GM19025 (cell line): ENCODE measurements around the gene CLP1.
"Not testable (repeated sequence)": the region's sequence is repeated elsewhere in the genome, so short reads cannot be mapped to it uniquely, and the experiment has no call there.

Experiments
- ATAC-seq: cut with Tn5 transposase; IDR thresholded peaks from one replicate; pipeline ENCODE4 v1.9.1; 2021; ENCODE audit warnings: mild to moderate bottlenecking, low read depth, moderate library complexity; ENCODE audit not compliant: unreplicated experiment

The CLP1 gene

DNA sequence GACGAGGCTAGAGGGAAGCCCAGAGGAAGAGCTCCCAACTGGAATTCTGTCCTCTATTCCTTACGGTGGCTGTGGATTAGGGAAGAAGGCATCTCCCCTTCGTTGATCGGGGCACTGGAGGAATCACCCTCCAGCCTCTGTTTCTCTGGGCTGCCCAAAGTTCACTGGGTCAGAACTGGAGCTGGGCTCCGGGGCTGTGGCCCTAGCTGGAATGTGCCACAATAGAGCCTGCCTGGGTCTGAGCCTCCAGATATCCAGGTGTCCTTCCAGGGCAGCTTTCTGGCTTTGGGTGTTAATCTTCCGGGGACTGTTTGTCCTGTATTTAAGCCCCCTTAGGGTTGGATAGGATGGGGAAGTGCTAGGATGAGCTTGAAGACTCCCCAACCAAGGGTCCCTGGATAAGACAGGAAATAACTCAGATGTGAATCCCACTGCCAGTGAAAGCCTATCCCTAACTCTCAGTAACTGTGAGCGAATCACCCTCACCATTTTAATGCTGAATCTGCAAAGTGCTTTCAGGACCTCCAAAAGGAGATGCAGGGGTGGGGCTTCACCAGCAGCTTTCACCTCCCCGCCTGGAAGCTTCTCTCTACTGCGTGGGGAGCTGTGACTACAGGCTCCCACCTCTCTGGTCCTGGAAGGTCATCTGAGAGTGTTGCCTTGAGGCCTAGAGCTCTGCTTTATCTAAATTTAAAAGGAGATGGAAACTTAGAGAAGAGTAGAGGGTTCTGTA lies 17.3 kb upstream of the CLP1 start:
- ATAC-seq = no peak

DNA sequence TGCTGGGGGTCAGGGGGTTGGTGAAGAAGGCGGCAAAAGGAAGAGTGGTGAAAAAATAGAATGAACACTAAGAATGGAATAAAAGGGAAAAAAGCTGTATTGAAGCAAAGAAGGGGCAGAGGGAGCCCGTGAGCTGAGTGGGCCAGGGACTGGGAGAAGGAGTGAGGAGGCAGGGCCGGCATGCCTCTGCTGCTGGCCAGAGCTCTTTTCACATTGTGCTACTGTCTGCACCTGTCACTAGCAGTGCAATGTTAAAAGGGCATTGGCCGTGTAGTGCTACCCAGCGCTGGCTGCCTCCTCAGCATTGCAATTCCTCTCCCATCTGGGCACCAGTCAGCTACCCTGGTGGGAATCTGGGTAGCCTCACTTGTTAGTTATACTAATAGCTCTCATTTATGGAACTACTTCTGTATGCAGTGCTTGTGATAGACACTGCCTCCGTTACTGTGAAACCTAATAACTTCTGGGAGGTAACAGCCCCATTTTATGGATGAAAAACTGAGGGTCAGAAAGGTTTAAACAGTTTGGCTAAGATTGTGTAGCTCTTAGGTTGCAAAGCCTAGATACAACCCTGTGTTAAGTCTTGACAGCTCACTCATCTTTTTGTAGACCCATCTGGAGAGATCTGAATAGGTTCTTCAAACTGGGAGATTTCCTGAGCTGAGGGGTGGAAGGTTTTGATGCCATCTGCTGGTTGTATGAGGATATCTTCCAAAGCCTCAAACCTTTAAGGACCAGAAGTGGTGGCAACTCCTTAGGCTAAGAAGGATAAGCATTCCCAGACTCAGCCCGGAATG lies 16.4 kb upstream of the CLP1 start:
- ATAC-seq = no peak

DNA sequence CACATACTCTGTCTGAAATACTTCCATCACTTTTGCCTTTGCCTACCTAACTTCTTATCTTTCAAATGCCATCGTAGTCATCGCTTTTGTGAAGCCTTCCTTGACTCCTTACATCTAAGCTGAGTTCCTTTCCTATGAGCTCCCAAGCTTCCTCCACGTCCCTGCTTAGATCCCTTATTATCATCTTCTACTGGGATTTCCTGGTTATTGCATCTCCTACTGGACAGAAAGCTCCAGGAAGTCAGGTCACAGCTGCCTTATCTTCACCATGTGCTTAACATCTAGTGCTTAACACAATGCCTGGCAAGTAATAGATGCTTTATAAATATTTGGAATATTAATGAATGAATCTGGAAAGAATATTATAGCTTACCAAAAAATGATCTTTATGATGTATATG lies 13.8 kb upstream of the CLP1 start:
- ATAC-seq = no peak

DNA sequence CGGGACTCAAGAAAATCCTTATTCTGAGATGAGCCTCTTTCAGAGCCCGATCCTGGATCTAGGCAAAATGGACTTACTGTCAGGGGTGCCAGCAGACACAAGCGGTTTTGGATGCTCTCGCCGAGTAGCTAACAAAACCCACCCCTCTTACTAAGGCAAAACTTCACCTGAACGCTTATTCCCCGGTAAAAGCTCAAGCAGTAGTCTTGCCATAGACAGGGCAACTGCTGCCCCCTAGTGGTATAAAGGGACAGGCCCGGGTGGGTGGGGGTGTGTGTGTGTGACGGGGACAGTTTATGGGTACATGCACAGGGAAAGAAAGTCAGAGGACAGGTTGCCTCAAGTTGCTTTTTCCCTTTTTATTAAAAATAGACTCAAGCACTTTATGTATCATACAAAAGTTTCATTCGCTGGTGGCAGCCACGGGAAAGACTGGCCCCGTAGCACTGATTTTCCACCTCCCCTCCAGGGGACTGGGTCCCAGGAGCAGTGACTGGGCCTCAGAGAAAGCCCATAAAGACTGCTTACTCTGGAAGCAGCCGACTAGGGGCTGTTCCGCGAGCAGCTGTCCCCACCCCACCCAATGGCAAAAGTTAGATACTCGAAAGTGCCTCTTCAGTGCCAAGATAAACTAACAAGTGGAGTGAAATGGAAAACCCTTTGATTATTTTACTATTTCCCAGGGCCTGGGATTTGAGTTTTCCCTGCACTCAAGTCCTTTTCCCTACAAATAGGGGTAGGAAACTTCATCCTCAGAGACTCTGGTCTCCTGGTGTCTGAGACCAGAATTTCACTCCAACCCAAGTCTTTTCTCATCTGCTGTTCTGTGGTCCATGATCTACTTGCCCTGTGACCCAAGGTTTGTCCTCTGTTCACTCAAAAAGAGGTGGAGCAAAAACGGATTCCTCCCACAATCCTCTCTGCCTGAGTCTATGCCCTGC lies 12.5 kb upstream of the CLP1 start:
- ATAC-seq = no peak

DNA sequence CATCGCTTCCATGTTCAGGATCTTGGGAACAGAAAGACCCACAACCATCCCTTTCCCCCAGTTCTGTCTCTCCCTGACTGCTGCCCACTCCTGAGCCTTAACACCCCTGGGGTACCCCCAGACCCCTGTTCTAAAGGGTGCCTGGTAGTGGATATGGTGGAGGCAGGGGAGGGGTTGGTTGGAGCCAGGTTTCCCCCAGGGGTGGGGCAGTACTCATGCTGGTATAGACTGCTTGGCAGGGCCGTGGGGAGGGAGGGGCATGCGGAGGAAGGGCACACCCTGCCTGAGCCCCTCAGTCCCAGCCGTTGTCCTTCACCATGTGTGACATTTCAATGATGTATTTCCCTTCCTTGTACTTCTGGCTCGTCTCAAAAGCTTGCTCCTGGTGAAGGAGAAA lies 11.9 kb upstream of the CLP1 start:
- no peak for ATAC-seq

DNA sequence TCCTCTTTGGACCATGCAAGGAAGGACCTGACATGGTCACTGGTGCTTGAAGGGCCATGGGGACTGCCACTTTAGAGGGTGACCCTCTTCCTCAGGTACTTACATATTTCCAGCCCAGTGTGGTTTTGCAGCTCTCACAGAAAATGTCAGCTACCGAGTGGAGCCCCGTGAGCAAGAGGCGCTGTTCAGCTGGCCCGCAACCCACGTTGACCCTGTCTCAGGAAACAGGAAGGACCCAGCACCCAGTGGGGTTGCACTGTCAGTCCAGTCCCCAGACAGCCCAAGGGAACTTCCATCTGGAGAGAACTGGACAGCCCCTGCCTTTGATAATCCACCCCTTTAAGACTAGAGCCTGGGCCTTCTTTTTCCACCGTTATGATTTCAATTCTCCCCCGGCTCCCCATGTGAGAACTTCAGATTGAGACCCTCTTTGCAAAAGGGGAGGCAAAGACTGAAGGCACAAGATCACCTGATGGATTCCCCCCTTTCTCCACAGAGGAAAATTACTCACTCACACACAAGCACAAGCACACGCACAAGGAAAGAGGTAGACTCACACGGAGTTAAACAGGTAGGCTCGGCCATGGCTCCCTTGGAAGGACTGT lies 11.3 kb upstream of the CLP1 start:
- no peak for ATAC-seq

DNA sequence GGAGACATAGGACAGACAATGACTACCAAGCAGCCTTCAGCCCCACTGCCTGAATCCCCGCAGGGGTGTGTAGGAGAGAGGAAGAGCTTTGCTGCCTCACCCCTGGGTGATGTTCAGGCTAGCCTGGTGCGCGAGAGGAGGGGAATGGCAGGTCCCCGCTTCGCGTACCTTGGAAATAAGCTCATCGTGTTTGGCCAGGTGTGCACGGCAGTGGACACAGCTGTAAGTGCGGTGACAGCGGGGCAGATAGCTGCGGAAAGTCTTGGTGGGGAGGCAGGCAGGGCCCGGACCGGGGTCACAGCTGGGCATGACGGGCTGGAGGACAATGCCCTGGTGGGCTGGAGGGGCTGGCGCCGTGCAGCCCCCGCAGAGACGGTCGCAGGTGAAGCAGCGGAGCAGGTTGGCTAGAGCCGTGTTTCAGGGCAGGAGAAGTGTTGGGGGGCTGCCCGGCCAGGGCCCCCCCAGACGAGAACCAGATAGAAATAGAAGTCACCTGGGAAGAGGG lies 10.7 kb upstream of the CLP1 start:
- ATAC-seq = no peak

DNA sequence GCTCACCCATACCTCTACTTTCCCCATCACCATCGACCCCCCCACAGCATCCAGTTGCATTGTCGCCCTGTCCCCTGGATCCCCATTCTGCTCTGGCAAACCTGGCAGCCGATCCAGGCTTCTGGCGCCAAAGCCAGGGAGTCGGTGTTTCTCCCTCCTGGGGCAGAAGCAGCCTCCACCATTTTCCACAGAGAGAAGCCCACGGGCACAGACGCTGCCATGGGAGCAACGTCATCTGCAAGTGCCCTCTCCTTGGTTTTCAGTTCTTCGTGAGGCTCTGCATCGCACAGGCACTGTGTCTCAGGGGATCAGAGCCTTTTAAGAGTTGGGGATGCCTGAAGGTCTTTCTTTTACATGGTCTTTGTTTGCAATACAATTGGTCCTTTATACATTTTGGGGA lies 10.2 kb upstream of the CLP1 start:
- no peak for ATAC-seq

DNA sequence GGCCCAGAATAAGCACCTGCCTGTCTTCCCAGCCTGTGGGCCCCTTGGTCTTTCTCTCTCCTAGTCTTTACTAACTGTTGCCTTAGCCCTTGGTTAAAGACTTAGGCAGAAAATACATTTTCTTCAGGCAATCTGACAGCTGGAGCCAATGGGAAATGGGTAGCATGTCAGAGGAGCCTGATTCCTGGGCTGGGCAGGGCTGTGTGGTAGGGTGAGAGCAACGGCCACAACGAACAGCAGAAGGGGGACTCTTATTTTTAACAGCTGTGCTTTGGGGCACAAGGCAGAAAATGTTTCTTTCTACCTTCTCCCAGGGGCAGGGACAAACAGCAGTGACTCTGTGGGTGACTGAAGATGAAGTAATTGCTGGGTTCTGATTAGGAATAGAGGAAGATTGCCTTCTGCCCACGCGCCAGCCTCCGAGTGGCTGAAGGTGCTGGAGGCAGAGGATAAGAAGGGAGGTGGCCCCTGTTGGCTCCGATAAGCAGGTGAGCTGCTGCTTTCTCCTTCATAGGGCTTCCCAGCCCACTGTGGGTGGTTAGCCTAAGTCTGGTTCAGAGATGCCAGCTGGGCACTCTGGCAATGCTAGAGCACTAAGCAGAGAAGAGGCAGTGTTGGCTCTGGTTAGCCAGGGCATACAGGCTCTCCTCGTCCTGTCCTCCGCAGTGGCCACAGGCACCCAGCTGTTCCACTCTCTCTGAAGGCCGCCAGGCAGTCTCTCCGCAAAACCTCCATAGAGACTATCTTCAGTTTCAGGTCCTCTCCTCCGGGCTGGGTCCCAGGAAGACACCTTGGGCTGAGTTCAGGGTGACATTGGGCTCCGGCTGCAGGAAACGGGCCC lies 9.4 kb upstream of the CLP1 start:
- ATAC-seq = no peak

DNA sequence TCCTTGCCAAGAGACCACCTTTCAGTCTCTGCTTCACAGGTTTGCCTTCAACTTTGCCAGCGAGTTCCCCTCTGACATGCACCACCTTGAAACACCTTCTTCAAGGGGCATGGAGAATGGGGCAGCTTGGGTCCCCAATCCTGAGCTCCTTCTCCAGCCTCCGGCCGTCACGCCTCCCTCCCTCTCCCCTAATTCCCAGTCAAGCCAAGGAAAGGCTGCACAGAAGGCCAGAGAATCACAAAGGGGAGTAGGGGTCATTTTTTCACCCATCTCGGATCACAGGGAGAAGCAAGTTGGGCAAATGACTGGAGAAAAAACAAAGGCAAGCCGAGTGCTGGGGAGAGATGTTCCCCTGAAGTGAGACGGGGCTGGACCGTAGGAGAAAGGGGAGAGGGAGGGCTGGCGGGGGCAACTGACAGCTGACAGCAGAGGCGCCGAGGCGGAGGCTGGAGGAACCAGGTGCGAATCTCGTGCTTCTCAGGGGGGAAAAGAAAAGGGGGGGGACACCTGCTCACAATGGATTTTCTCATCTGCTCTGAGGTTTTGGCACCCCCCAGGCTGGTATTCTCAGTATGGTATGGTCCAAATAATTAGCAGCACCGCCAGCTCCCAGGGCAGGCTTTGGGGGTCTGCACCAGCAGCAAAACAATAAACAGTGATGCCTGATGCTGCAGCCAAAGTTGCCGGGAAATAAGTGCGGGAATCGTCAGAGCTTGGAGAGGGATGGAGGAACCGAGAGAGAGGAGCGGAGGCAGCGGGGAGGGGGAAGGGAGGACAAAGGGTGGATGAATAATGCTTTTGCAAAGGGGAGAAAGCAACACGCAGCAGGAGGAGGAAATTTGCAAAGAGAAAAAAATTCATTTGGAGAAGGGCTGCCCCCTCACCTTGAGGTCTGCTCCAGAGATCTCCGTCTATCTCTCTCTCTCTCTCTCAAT lies 8.5 kb upstream of the CLP1 start:
- ATAC-seq = no peak

DNA sequence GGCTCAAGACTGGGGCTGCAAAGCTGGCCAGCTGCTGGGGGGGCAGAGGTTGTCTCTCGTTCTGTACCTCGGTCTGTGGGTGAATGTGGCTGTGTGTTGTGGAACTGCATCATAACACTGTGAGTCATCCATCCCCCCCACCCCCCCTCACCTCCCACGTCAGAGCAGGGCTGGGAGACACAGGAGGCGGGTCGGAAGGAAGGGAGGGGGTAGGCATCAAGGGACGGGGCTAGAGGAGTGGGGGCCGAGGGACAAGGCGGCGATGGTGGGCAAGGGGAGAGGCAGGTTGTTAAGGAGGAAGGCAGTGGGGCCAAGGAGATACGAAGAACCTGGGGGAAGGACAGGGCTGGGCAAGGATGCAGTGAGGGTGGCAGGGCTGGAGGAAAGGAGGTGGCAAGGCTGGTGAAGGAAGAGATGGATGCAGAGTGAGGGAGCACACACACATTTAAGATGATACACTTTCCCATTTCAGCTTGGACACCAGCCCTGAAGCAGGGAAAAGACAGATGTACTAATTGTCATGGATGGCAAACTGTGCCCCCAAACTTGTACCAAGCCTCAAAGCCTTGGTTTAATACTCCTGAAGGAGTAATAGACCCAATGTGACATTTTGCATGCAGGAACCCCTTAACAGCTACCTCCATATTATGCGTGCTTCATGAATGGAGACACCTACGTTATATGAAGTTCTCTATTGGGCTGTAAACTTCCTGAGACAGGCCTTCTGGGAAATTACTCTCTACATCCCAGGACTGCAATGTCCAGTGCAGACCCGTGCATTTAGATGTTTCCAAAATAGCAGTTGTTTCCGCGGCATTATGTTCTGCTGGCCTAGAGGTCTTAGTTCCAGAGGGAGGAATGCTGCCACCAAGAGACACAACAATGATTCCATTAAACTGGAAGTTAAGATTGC lies 7.5 kb upstream of the CLP1 start, which contains the start of gene YPEL4:
Gene YPEL4 (minus strand): TSS at position 87 of the 913 bp plus-strand sequence. CDS start 2,805 bp downstream, outside the sequence.
- ATAC-seq = no peak

DNA sequence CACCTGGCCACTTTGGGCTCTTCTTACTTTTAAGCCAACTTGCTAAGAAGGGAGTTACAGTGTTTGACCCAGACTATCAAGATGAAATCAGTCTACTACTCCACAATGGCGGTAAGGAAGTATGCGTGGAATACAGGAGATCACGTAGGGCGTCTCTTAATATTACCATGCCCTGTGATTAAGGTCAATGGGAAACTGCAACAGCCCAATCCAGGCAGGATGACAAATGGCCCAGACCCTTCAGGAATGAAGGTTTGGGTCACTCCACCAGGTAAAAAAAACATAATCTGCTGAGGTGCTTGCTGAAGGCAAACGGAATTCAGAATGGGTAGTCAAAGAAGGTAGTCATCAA lies 6.8 kb upstream of the CLP1 start:
- ATAC-seq = no peak

DNA sequence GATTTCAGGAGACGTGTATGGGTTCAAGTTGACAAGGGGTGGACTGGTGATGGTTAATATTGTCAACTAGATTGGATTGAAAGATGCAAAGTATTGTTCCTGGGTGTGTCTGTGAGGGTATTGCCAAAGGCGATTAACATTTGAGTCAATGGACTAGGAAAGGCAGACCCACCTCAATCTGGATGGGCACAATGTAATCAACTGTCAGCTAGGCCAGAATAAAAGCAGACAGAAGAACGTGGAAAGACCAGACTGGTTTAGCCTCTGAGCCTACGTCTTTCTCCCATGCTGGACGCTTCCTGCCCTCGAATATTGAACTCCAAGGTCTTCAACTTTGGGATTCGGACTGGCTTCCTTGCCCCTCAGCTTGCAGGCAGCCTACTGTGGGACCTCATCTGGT lies 6.2 kb upstream of the CLP1 start:
- ATAC-seq = no peak

DNA sequence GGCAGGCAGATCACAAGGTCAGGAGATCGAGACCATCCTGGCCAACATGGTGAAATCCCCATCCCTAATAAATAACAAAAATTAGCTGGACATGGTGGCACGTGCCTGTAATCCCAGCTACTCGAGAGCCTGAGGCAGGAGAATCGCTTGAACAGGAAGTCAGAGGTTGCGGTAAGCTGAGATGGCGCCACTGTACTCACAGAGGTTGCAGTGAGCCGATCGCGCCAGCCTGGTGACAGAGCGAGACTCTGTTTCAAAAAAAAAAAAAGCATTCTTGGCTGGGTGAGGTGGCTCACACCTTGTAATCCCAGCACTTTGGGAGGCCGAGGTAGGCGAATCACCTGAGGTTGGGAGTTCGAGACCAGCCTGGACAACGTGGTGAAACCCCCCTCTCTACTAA lies 5.3 kb upstream of the CLP1 start:
- not testable (repeated sequence) for ATAC-seq

DNA sequence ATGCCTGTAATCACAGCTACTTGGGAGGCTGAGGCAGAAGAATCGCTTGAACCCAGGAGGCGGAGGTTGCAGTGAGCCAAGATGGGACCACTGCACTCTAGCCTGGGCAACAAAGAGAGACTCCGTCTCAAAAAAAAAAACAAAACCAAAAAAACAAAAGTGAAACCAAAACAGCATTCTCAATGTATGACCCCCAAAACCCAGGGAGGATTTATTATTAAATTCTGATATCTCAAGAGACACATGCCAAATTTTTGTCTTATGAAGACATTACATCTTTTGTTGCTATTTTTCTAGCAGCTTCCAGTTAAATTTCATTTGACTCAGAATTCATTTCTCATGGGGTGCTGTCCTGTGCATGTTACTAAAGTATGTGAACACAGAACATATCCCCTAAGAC lies 4.9 kb upstream of the CLP1 start:
- ATAC-seq = no peak

DNA sequence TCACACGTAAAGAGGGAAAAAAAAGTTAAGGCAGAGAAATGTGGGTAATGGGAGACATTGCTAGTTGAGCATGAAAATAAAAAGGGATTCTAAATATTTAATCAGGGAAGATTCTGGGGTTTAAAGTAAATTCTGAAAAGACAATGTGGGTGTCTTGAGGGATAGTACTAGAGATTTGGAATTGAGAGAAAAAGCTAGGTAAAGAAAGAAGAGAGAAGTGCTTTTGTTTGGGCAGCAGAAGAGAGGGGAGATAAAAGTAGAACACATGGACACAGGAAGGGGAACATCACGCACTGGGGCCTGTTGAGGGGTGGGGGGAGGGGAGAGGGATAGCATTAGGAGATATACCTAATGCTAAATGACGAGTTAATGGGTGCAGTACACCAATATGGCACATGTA lies 4.4 kb upstream of the CLP1 start:
- no peak for ATAC-seq

DNA sequence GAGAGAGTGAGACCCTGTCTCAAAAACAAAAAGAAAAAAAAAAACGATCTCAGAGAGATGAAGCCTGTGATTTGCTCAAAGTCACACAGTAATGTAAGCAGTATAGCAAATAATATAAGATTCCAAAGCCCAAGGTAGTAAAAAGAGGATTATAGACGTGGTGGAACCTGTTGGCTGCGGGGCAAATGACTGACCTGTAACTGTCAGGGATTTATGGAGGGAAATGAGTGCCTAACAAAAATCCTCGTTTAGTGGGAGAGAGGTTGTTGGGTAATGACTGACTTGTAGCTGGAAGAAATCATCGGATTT lies 723 bp upstream of the CLP1 start:
- no peak for ATAC-seq

DNA sequence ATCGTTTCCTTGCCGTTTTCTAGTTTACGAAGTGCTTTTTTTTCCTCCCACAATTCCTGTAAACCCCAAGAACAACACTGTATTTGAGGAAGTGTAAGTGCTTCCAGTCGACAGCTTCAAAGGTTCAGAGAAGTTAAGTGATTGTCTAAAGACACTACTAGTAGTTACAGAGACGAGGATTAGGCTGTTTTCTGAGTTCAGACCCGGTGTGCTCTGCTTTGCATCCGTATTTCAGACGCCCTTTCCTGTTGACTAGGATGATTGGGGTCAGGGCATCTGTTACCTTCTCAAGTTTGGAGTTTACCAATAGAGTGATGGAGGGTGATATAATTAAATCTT lies 430 bp downstream of the CLP1 start:
- no peak for ATAC-seq
